ENCODE data around the gene SLC2A4RG. TPM values are rescaled to one million over a fixed set of nuclear protein-coding genes. Genes with fewer than 3 reads are reported as not detected.

The SLC2A4RG gene
- total and polyA plus RNA-seq, 2 of the 13 experiments (the other 11 are each of a cell fraction or from before 2014, with no cell fraction given) = 91.4 to 95.9 TPM

GRCh38 chr20:63755933-63756647 is 16.5 kb downstream of the SLC2A4RG start (continued):
- TF ChIP-seq NFE2L1 (CRISPR knock-in tag; IDR thresholded peaks at IDR 0.05; ENCODE audit: borderline replicate concordance) (0 out of 2 replicates have a peak, but pooled peaks have one; percentile 49), PBX3 (CRISPR knock-in tag; IDR thresholded peaks at IDR 0.05; ENCODE audit: borderline replicate concordance) (no peak), ZNF326 (CRISPR knock-in tag; IDR thresholded peaks at IDR 0.05; ENCODE audit: borderline replicate concordance) (no peak), THAP7 (CRISPR knock-in tag; IDR thresholded peaks at IDR 0.05) (no peak), PLRG1 (conservative IDR thresholded peaks at IDR 0.05) (no peak), PAWR (CRISPR knock-in tag; IDR thresholded peaks at IDR 0.05; ENCODE audit: borderline replicate concordance) (no peak), ZNF670 (CRISPR knock-in tag; IDR thresholded peaks at IDR 0.05; ENCODE audit: borderline replicate concordance) (no peak), BRD4 (CRISPR knock-in tag; IDR thresholded peaks at IDR 0.05) (no peak), CREB1 (IDR thresholded peaks at IDR 0.05) (no peak), CREB1 (CRISPR knock-in tag; IDR thresholded peaks at IDR 0.05) (no peak), IRX3 (CRISPR knock-in tag; IDR thresholded peaks at IDR 0.05; ENCODE audit: borderline replicate concordance, low read depth) (no peak), HCFC1 (IDR thresholded peaks at IDR 0.05; ENCODE audit: low read depth, low read length) (no peak), ZNF274 (CRISPR knock-in tag; IDR thresholded peaks at IDR 0.05) (no peak), ZBTB37 (CRISPR knock-in tag; IDR thresholded peaks at IDR 0.05) (no peak), ZBTB3 (CRISPR knock-in tag; IDR thresholded peaks at IDR 0.05; ENCODE audit: borderline replicate concordance, low read depth) (no peak), KLF6 (CRISPR knock-in tag; IDR thresholded peaks at IDR 0.05) (no peak), GFI1 (CRISPR knock-in tag; IDR thresholded peaks at IDR 0.05; ENCODE audit: borderline replicate concordance) (no peak)

Measured in HepG2 (cell line).